ENCODE measurements around the gene SCCPDH. TPM values are rescaled to one million over a fixed set of nuclear protein-coding genes. Genes with fewer than 3 reads are reported as not detected.

The SCCPDH gene
- total and polyA plus RNA-seq, 2 of the 13 experiments (the other 11 are each of a cell fraction or from before 2014, with no cell fraction given): 36.7 to 62.3 TPM

- TF ChIP-seq FOSL2 (CRISPR knock-in tag; IDR thresholded peaks at IDR 0.05) (no peak), ZFP1 (CRISPR knock-in tag; IDR thresholded peaks at IDR 0.05) (no peak), CENPT (CRISPR knock-in tag; IDR thresholded peaks at IDR 0.05; ENCODE audit: low read depth) (no peak)
Measured at GRCh38 chr1:246703581-246703980, 20.6 kb upstream of the SCCPDH start (continued).

- WGBS (ENCODE audit: low lambda C conversion rate): 69% methylated on average over 3 of the region's 3 CpGs
Measured at GRCh38 chr1:246705368-246705767, 18.8 kb upstream of the SCCPDH start.

More at GRCh38 chr1:246705368-246705767, 18.8 kb upstream of the SCCPDH start:
- ChIA-PET POLR2A (no interaction called here), CTCF (ENCODE audit: low intra/inter-chr PET ratio, low total read pairs) (no interaction called here)
- Histone ChIP-seq H3K79me2 (ENCODE audit: insufficient read depth, low read length) (no peaks in the 10 kb centered on the region), H3K9me3 (ENCODE audit: low read length) (no peaks in the 10 kb centered on the region), H3K4me3 (replicated peaks in 1 of 3; ENCODE audit: insufficient read depth in 1 of 3, low read depth in 2 of 3, low read length in 3 of 3) (no peak overlapping the region), H3K27me3 (ENCODE audit: control insufficient read depth in 1 of 2, insufficient read depth in 2 of 2, low read length in 2 of 2) (no peaks in the 10 kb centered on the region), H3K4me2 (ENCODE audit: low read depth, low read length) (no peak overlapping the region), H3K27ac (ENCODE audit: extremely low read length, insufficient read depth, low read length) (no peak overlapping the region), H2AFZ (ENCODE audit: low read length) (no peak overlapping the region), H3K9ac (ENCODE audit: insufficient read depth, low read depth, low read length) (no peak overlapping the region), H3K4me1 (ENCODE audit: insufficient read depth, low read length) (peaks cover 41% of the 10 kb centered on the region), H4K20me1 (ENCODE audit: insufficient read depth, low read length) (no peaks in the 10 kb centered on the region), H3K36me3 (replicated peaks in 1 of 2; ENCODE audit: control insufficient read depth in 1 of 2, insufficient read depth in 2 of 2, low read length in 2 of 2) (no peaks in the 10 kb centered on the region)
- DNase-seq (ENCODE audit: low spot score) (no peak), FAIRE-seq (no peak), ATAC-seq (no peak)
- TF ChIP-seq ZNF547 (CRISPR knock-in tag; IDR thresholded peaks at IDR 0.05) (no peak), ZBTB7A (CRISPR knock-in tag; IDR thresholded peaks at IDR 0.05) (no peak), ZNF709 (CRISPR knock-in tag; IDR thresholded peaks at IDR 0.05) (no peak), ZNF75D (CRISPR knock-in tag; IDR thresholded peaks at IDR 0.05; ENCODE audit: borderline replicate concordance) (no peak), ZNF496 (CRISPR knock-in tag; IDR thresholded peaks at IDR 0.05; ENCODE audit: insufficient replicate concordance) (no peak), ZSCAN31 (CRISPR knock-in tag; IDR thresholded peaks at IDR 0.05; ENCODE audit: low read depth) (no peak), SAP130 (CRISPR knock-in tag; IDR thresholded peaks at IDR 0.05; ENCODE audit: low read depth) (no peak), ZNF329 (CRISPR knock-in tag; IDR thresholded peaks at IDR 0.05; ENCODE audit: low read depth) (no peak), SCMH1 (CRISPR knock-in tag; IDR thresholded peaks at IDR 0.05; ENCODE audit: borderline replicate concordance) (no peak), TRIM24 (CRISPR knock-in tag; IDR thresholded peaks at IDR 0.05) (no peak), ATF4 (CRISPR knock-in tag; IDR thresholded peaks at IDR 0.05) (no peak), NFE2L2 (IDR thresholded peaks at IDR 0.05; ENCODE audit: low read length) (no peak), HMGA1 (CRISPR knock-in tag; conservative IDR thresholded peaks at IDR 0.05) (no peak), ZNF251 (CRISPR knock-in tag; IDR thresholded peaks at IDR 0.05) (no peak), KMT2A (CRISPR knock-in tag; IDR thresholded peaks at IDR 0.05) (no peak), ZNF281 (CRISPR knock-in tag; IDR thresholded peaks at IDR 0.05; ENCODE audit: borderline replicate concordance) (no peak)
- intact Hi-C loops (cut with micrococcal nuclease; ENCODE audit: unreplicated experiment) (no loop called here), in situ Hi-C loops (cut with HindIII; ENCODE audit: extremely low pct_ligation_motif_present, low pct_unique_long_range_greater_than_20kb) (no loop called here)
- no TSS peak for BruUV-seq (replicated peaks)

Data from HepG2 (cell line).